ENCODE data around the gene FAXDC2. TPM values are rescaled to one million over a fixed set of nuclear protein-coding genes. Genes with fewer than 3 reads are reported as not detected.

Gene FAXDC2
- total and polyA plus RNA-seq, 2 of the 13 experiments (the other 11 are each of a cell fraction or from before 2014, with no cell fraction given), result 4.7 to 58.8 TPM

DNA sequence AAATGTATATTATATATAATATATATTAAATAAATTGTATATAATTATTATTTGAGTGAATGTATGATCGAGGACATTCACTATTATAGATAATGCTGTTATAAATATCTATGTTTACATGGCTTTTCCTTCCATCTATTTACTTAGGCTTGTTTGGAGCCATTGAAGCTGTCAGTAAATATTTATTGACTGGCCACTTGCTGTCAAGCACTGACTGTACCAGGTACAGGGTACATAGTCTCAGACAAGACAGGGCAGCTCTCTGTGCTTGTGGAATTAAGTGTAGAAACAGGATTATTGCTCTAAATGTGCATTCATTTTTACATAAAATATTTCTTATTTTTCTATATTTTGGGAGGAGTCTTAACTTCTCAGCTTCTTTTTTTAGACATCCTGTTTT lies 16.4 kb downstream of the FAXDC2 start (continued):
- TF ChIP-seq MAF1 (CRISPR knock-in tag; IDR thresholded peaks at IDR 0.05; ENCODE audit: borderline replicate concordance), result no peak
- no peak; the same call in 1 of the 2 replicates for TF ChIP-seq TGIF2 (CRISPR knock-in tag; IDR thresholded peaks at IDR 0.05)
- TF ChIP-seq, protein P1, sequence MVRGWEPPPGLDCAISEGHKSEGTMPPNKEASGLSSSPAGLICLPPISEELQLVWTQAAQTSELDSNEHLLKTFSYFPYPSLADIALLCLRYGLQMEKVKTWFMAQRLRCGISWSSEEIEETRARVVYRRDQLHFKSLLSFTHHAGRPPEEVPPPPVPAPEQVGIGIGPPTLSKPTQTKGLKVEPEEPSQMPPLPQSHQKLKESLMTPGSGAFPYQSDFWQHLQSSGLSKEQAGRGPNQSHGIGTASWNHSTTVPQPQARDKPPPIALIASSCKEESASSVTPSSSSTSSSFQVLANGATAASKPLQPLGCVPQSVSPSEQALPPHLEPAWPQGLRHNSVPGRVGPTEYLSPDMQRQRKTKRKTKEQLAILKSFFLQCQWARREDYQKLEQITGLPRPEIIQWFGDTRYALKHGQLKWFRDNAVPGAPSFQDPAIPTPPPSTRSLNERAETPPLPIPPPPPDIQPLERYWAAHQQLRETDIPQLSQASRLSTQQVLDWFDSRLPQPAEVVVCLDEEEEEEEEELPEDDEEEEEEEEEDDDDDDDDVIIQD (CRISPR knock-in tag; IDR thresholded peaks at IDR 0.05; ENCODE audit: low read depth), result 0 out of 2 replicates have a peak, but pooled peaks have one; percentile 20
- TF ChIP-seq, protein P2, sequence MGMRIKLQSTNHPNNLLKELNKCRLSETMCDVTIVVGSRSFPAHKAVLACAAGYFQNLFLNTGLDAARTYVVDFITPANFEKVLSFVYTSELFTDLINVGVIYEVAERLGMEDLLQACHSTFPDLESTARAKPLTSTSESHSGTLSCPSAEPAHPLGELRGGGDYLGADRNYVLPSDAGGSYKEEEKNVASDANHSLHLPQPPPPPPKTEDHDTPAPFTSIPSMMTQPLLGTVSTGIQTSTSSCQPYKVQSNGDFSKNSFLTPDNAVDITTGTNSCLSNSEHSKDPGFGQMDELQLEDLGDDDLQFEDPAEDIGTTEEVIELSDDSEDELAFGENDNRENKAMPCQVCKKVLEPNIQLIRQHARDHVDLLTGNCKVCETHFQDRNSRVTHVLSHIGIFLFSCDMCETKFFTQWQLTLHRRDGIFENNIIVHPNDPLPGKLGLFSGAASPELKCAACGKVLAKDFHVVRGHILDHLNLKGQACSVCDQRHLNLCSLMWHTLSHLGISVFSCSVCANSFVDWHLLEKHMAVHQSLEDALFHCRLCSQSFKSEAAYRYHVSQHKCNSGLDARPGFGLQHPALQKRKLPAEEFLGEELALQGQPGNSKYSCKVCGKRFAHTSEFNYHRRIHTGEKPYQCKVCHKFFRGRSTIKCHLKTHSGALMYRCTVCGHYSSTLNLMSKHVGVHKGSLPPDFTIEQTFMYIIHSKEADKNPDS (CRISPR knock-in tag; IDR thresholded peaks at IDR 0.05), result no peak
- no peak for TF ChIP-seq TAF1 (CRISPR knock-in tag; IDR thresholded peaks at IDR 0.05)
- TF ChIP-seq, protein P3, sequence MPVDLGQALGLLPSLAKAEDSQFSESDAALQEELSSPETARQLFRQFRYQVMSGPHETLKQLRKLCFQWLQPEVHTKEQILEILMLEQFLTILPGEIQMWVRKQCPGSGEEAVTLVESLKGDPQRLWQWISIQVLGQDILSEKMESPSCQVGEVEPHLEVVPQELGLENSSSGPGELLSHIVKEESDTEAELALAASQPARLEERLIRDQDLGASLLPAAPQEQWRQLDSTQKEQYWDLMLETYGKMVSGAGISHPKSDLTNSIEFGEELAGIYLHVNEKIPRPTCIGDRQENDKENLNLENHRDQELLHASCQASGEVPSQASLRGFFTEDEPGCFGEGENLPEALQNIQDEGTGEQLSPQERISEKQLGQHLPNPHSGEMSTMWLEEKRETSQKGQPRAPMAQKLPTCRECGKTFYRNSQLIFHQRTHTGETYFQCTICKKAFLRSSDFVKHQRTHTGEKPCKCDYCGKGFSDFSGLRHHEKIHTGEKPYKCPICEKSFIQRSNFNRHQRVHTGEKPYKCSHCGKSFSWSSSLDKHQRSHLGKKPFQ (CRISPR knock-in tag; IDR thresholded peaks at IDR 0.05; ENCODE audit: insufficient replicate concordance), result no peak
- peak; percentile 62; the same call in 1 of the 2 replicates for TF ChIP-seq DPF2 (CRISPR knock-in tag; IDR thresholded peaks at IDR 0.05; ENCODE audit: borderline replicate concordance, low read depth)
- TF ChIP-seq, protein P4, sequence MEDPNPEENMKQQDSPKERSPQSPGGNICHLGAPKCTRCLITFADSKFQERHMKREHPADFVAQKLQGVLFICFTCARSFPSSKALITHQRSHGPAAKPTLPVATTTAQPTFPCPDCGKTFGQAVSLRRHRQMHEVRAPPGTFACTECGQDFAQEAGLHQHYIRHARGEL (CRISPR knock-in tag; IDR thresholded peaks at IDR 0.05), result no peak
- TF ChIP-seq ZNF337 (CRISPR knock-in tag; IDR thresholded peaks at IDR 0.05; ENCODE audit: borderline replicate concordance, low read depth), result no peak
- TF ChIP-seq ATF4 (CRISPR knock-in tag; IDR thresholded peaks at IDR 0.05), result no peak
- TF ChIP-seq, protein P5, sequence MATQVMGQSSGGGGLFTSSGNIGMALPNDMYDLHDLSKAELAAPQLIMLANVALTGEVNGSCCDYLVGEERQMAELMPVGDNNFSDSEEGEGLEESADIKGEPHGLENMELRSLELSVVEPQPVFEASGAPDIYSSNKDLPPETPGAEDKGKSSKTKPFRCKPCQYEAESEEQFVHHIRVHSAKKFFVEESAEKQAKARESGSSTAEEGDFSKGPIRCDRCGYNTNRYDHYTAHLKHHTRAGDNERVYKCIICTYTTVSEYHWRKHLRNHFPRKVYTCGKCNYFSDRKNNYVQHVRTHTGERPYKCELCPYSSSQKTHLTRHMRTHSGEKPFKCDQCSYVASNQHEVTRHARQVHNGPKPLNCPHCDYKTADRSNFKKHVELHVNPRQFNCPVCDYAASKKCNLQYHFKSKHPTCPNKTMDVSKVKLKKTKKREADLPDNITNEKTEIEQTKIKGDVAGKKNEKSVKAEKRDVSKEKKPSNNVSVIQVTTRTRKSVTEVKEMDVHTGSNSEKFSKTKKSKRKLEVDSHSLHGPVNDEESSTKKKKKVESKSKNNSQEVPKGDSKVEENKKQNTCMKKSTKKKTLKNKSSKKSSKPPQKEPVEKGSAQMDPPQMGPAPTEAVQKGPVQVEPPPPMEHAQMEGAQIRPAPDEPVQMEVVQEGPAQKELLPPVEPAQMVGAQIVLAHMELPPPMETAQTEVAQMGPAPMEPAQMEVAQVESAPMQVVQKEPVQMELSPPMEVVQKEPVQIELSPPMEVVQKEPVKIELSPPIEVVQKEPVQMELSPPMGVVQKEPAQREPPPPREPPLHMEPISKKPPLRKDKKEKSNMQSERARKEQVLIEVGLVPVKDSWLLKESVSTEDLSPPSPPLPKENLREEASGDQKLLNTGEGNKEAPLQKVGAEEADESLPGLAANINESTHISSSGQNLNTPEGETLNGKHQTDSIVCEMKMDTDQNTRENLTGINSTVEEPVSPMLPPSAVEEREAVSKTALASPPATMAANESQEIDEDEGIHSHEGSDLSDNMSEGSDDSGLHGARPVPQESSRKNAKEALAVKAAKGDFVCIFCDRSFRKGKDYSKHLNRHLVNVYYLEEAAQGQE (IDR thresholded peaks at IDR 0.05; ENCODE audit: borderline replicate concordance in 1 of 2, low read depth in 1 of 2, low read length in 2 of 2), result no peak; a peak in 1 of 4 replicates
- TF ChIP-seq, protein P6, sequence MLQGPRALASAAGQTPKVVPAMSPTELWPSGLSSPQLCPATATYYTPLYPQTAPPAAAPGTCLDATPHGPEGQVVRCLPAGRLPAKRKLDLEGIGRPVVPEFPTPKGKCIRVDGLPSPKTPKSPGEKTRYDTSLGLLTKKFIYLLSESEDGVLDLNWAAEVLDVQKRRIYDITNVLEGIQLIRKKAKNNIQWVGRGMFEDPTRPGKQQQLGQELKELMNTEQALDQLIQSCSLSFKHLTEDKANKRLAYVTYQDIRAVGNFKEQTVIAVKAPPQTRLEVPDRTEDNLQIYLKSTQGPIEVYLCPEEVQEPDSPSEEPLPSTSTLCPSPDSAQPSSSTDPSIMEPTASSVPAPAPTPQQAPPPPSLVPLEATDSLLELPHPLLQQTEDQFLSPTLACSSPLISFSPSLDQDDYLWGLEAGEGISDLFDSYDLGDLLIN (CRISPR knock-in tag; IDR thresholded peaks at IDR 0.05; ENCODE audit: borderline replicate concordance), result no peak

Measured in HepG2 (cell line).